OCI-LY7 (cell line): ENCODE measurements around the gene APEX1. TPM values are rescaled to one million over a fixed set of nuclear protein-coding genes. Genes with fewer than 3 reads are reported as not detected.

Experiments
- BruUV-seq: library from RNA; stranded (reverse); fragments of 400-500 nt; replicated peaks from 2 replicates; lab custom pipeline; 2021; lab: Mats Ljungman, UMichigan
- CTCF ChIA-PET: fragments of 300-600 bp; sonication (Branson Sonifier 250); formaldehyde crosslinking; loops from one replicate; lab custom pipeline; 2022; ENCODE audit warnings: antibody characterized with exemption; ENCODE audit not compliant: unreplicated experiment; lab: Charles Lee
- POLR2A ChIA-PET: fragments of 300-600 bp; sonication (Branson Sonifier 250); formaldehyde crosslinking; loops from one replicate; lab custom pipeline; 2022; ENCODE audit warnings: antibody characterized with exemption; lab: Charles Lee
- DNase-seq: peaks from one replicate; pipeline ENCODE4 v3.0.0-alpha.2; 2015; ENCODE audit warnings: low spot score
- H2AFZ ChIP-seq: fragments of 200-600 bp; sonication (generic), shearing (Covaris generic); 2 replicates; pipeline ENCODE4 v1.6.1; 2014; ENCODE audit warnings: mild to moderate bottlenecking, antibody characterized with exemption, low read length, moderate library complexity
- H3K27ac ChIP-seq: fragments of 200-600 bp; sonication (generic); 2 replicates; pipeline ENCODE4 v1.5.1; 2014; ENCODE audit warnings: mixed run types, low read depth, mild to moderate bottlenecking, moderate library complexity, low read length, inconsistent platforms; ENCODE audit not compliant: poor library complexity, severe bottlenecking
- H3K36me3 ChIP-seq: fragments of 200-600 bp; sonication (generic); 2 replicates; pipeline ENCODE4 v1.6.1; 2014; ENCODE audit warnings: mild to moderate bottlenecking, antibody characterized with exemption, low read length, moderate library complexity, mixed read lengths; ENCODE audit not compliant: insufficient read depth
- H3K4me1 ChIP-seq: fragments of 200-600 bp; sonication (generic); 2 replicates; pipeline ENCODE4 v1.5.1; 2014; ENCODE audit warnings: mild to moderate bottlenecking, low read length; ENCODE audit not compliant: insufficient read depth, poor library complexity, severe bottlenecking
- H3K4me2 ChIP-seq: fragments of 200-600 bp; sonication (generic); 2 replicates; pipeline ENCODE4 v1.6.1; 2014; ENCODE audit warnings: mild to moderate bottlenecking, low read length
- H3K4me3 ChIP-seq: fragments of 200-600 bp; sonication (generic); 2 replicates; pipeline ENCODE4 v1.5.1; 2014; ENCODE audit warnings: mild to moderate bottlenecking, low read depth, low read length; ENCODE audit not compliant: poor library complexity, severe bottlenecking
- H3K79me2 ChIP-seq: fragments of 200-600 bp; sonication (generic); 2 replicates; pipeline ENCODE4 v1.6.1; 2016; ENCODE audit warnings: low read depth, mild to moderate bottlenecking, low read length, moderate library complexity, mixed read lengths; ENCODE audit not compliant: insufficient read depth
- H3K9me2 ChIP-seq: fragments of 200-600 bp; sonication (generic); 2 replicates; pipeline ENCODE4 v1.6.1; 2016; ENCODE audit warnings: mild to moderate bottlenecking, low read length, mixed read lengths; ENCODE audit not compliant: insufficient read depth
- H3K9me3 ChIP-seq: fragments of 200-600 bp; sonication (generic); 2 replicates; pipeline ENCODE4 v1.6.1; 2014; ENCODE audit warnings: mild to moderate bottlenecking, mixed run types, low read length, mixed read lengths
- H4K20me1 ChIP-seq: fragments of 200-600 bp; sonication (generic); 2 replicates; pipeline ENCODE4 v1.6.1; 2014; ENCODE audit warnings: mild to moderate bottlenecking, antibody characterized with exemption, low read length, moderate library complexity, mixed read lengths; ENCODE audit not compliant: insufficient read depth
- CTCF ChIP-seq: fragments of 200-600 bp; sonication (generic); conservative IDR thresholded peaks from 2 replicates; pipeline ENCODE4 v1.5.1; 2014; ENCODE audit warnings: mild to moderate bottlenecking, antibody characterized with exemption, low read length, moderate library complexity, mixed read lengths
- EZH2phosphoT487 ChIP-seq: fragments of 200-600 bp; sonication (generic); IDR thresholded peaks from 2 replicates; pipeline ENCODE4 v1.6.1; 2018; ENCODE audit warnings: low read depth, borderline replicate concordance, mild to moderate bottlenecking, mixed run types, antibody characterized with exemption, low read length, moderate library complexity, mixed read lengths
- intact Hi-C: fragments of 100-400 bp; cut with micrococcal nuclease; formaldehyde crosslinking; loops from one replicate; pipeline ENCODE4 v1.10.0; 2022; ENCODE audit not compliant: unreplicated experiment
- total RNA-seq, 2 experiments: library from RNA; depleted of rRNA in 1 of 2; stranded (reverse); fragments of >200 nt in 1 of 2; shearing (Covaris generic) in 1 of 2; gene quantifications; 2 replicates each; pipeline ENCODE4 v1.2.3, GENCODE V29; 2014 to 2022

Gene APEX1
- total RNA-seq, 2 experiments from 2014 or later = 117 to 203 TPM

GRCh38 chr14:20477211-20477876, 22.3 kb downstream of the APEX1 start:
- intact Hi-C loops = no loop called here
- ChIA-PET CTCF (no interaction called here), POLR2A (interaction anchor here (0.7 kb wide), 1 partner anchor 62 kb away, joined by 3 read pairs; no protein-coding TSS in a partner anchor)
- Histone ChIP-seq H4K20me1 (peaks cover 16% of the 10 kb centered on the region), H3K9me3 (no peaks in the 10 kb centered on the region), H3K4me1 (peaks cover 21% of the 10 kb centered on the region), H3K36me3 (peaks cover 81% of the 10 kb centered on the region), H3K4me2 (peak overlapping the region; percentile 54), H3K4me3 (peak overlapping the region; percentile 11), H3K79me2 (peaks cover 12% of the 10 kb centered on the region), H2AFZ (no peak overlapping the region), H3K27ac (peak overlapping the region; percentile 73), H3K9me2 (no peaks in the 10 kb centered on the region)
- DNase-seq = peak; percentile 51
- no TSS peak for BruUV-seq
- TF ChIP-seq EZH2phosphoT487 = no peak
- TF ChIP-seq CTCF = no peak

DNA sequence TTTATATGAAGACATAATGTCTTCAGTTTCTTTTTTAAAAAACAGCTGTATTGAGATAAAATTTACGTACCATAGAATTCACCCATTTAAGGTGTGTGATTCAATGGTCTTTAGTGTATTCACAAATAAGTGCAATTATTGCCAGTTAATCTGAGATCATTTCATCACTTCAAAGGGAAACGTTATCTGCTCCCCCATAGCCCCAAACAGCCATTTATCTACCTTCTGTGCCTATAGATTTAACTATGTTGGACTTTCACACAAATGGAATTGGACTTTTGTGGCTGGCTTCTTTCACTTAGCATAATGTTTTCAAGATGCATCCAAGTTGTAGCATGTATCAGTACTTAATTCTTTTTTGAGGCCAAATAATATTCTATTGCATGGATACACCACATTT, 23.9 kb downstream of the APEX1 start:
- Histone ChIP-seq H3K4me3 (no peak overlapping the region), H3K27ac (no peak overlapping the region), H3K36me3 (peaks cover 66% of the 10 kb centered on the region), H3K4me2 (no peak overlapping the region), H2AFZ (no peak overlapping the region), H4K20me1 (peaks cover 10% of the 10 kb centered on the region; the same call in 1 of the 2 replicates), H3K9me2 (no peaks in the 10 kb centered on the region), H3K4me1 (peaks cover 21% of the 10 kb centered on the region), H3K9me3 (no peaks in the 10 kb centered on the region), H3K79me2 (no peaks in the 10 kb centered on the region)
- no peak for TF ChIP-seq EZH2phosphoT487
- no peak for TF ChIP-seq CTCF
- POLR2A ChIA-PET = interaction anchor here (1.1 to 1.5 kb wide), 3 partner anchors 8 to 73 kb away, joined by 3 to 6 read pairs (median 5); partner anchors contain the start of gene PNP
- DNase-seq = no peak
- intact Hi-C loops = no loop called here
- BruUV-seq = TSS peak; percentile 2
- CTCF ChIA-PET = no interaction called here

DNA sequence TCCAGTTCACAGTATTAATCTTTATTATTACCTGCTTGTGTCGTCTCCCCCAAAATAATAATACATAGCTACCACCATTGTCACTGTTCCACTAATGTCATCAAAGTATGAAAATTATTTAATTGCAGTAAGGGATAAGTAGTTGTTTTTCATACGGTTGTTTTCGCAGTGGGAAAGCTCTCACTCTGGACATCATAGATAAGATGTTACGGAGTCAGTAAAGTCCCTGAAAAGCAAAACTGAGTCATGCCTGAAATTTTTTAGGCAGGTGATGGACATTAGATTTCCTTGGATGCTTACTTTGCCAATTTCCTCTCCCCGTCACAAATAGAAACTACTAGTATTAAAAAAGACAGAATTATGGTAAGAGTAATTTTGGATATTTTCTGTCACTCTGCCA, 27.4 kb downstream of the APEX1 start:
- intact Hi-C loops = no loop called here
- Histone ChIP-seq H3K4me2 (no peak overlapping the region), H2AFZ (no peak overlapping the region), H3K27ac (no peak overlapping the region), H4K20me1 (peaks cover 3% of the 10 kb centered on the region; the same call in 1 of the 2 replicates), H3K4me3 (no peak overlapping the region), H3K36me3 (peaks cover 31% of the 10 kb centered on the region), H3K4me1 (peaks cover 5% of the 10 kb centered on the region), H3K79me2 (no peaks in the 10 kb centered on the region), H3K9me3 (no peaks in the 10 kb centered on the region), H3K9me2 (no peaks in the 10 kb centered on the region)
- ChIA-PET CTCF (no interaction called here), POLR2A (interaction anchor here (0.9 to 2.4 kb wide), 3 partner anchors 9 to 132 kb away, joined by 3 to 13 read pairs (median 3); partner anchors contain the start of gene PNP)
- BruUV-seq = no TSS peak
- DNase-seq = no peak
- TF ChIP-seq EZH2phosphoT487 = no peak
- no peak for TF ChIP-seq CTCF
